ENCODE measurements around the gene HOMER1. TPM values are rescaled to one million over a fixed set of nuclear protein-coding genes. Genes with fewer than 3 reads are reported as not detected.

The HOMER1 gene
- total and polyA plus RNA-seq, 9 of the 15 experiments (the other 6 are each of a cell fraction or from before 2014, with no cell fraction given): 6.3 to 39.9 (median 9.9) TPM

GRCh38 chr5:79517601-79518000 lies 3.7 kb upstream of the HOMER1 start (continued):
- TF ChIP-seq ZBTB34 (CRISPR knock-in tag; IDR thresholded peaks at IDR 0.05): no peak
- no peak for TF ChIP-seq NFXL1 (CRISPR knock-in tag; IDR thresholded peaks at IDR 0.05)
- no peak for TF ChIP-seq POLR2A (conservative IDR thresholded peaks at IDR 0.05)
- TF ChIP-seq TCF3 (CRISPR knock-in tag; IDR thresholded peaks at IDR 0.05): no peak

DNA sequence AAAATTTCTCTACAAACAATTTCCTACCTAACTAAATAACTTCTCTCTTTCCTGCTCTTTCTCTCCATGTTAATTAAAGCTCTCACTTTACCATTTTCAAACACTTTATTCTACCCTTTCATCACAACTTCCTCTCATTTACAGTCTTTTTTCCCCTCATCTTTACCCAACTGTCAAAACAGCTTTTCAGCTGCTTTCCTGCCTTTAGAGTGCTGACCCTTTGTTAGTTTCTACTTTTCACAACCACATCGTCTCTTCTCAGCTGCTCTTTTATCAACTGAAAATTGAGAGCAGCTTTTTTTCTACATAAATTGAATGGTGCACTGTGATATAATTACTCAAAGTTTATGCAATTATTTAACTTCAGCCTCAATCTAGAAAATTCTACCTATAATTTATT lies 3.1 kb upstream of the HOMER1 start:
- ChIA-PET POLR2A (no interaction called here), CTCF (ENCODE audit: low intra/inter-chr PET ratio) (no interaction called here)
- intact Hi-C loops (cut with micrococcal nuclease) (no loop called here), in situ Hi-C loops (cut with MboI) (no loop called here)
- no peaks in the 10 kb centered on the region for H3K9me3 ChIP-seq (replicated peaks; ENCODE audit: control insufficient read depth, insufficient read depth, low read depth, low read length)
- no peak overlapping the region for H3K9ac ChIP-seq (ENCODE audit: insufficient read depth in 1 of 2, low read depth in 2 of 2, low read length in 2 of 2)
- no TSS peak for BruUV-seq (replicated peaks)
- H3K4me1 ChIP-seq (replicated peaks in 1 of 2; ENCODE audit: control insufficient read depth in 2 of 2, insufficient read depth in 2 of 2, low read length in 2 of 2): peaks cover 0 to 13% of the 10 kb centered on the region in 2 experiments; a peak in 2 of 5 replicates
- H3K36me3 ChIP-seq (ENCODE audit: control insufficient read depth, insufficient read depth, low read length): no peaks in the 10 kb centered on the region
- H2AFZ ChIP-seq (ENCODE audit: low read depth, low read length): 0 out of 2 replicates have a peak overlapping the region, but pooled peaks have one; percentile 28
- no peaks in the 10 kb centered on the region for H3K9me1 ChIP-seq (ENCODE audit: control insufficient read depth, insufficient read depth, low read length)
- H3K79me2 ChIP-seq (ENCODE audit: control insufficient read depth, insufficient read depth, low read length): peaks cover 14% of the 10 kb centered on the region
- WGBS (ENCODE audit: insufficient coverage, low coverage, missing lambda C conversion rate): 53% methylated on average over 1 of the region's 1 CpG
- FAIRE-seq: peak; percentile 29
- no peak overlapping the region for H3K4me2 ChIP-seq (ENCODE audit: insufficient read depth, low read length)
- no peaks in the 10 kb centered on the region for H4K20me1 ChIP-seq (replicated peaks; ENCODE audit: control insufficient read depth, insufficient read depth, low read length)
- H3K27me3 ChIP-seq (ENCODE audit: control insufficient read depth in 2 of 2, insufficient read depth in 2 of 2, low read length in 2 of 2): no peaks in the 10 kb centered on the region
- no peak overlapping the region for H3K27ac ChIP-seq (ENCODE audit: extremely low read depth, low read depth, low read length)
- ATAC-seq: no peak
- no peak for DNase-seq (ENCODE audit: extremely low read depth in 1 of 4, low spot score in 3 of 4)
- H3K4me3 ChIP-seq: no peak overlapping the region
- TF ChIP-seq ZNF699 (CRISPR knock-in tag; IDR thresholded peaks at IDR 0.05; ENCODE audit: insufficient replicate concordance) (no peak), PTBP1 (IDR thresholded peaks at IDR 0.05; ENCODE audit: low read depth, low read length) (no peak), ZFP1 (CRISPR knock-in tag; IDR thresholded peaks at IDR 0.05) (no peak), ZBTB26 (CRISPR knock-in tag; IDR thresholded peaks at IDR 0.05) (no peak), ZNF175 (CRISPR knock-in tag; IDR thresholded peaks at IDR 0.05; ENCODE audit: low read depth) (no peak), CHD4 (IDR thresholded peaks at IDR 0.05; ENCODE audit: insufficient read depth, insufficient replicate concordance, low read depth, low read length, poor library complexity, severe bottlenecking) (no peak), NFE2 (IDR thresholded peaks at IDR 0.05; ENCODE audit: low read depth) (no peak), ZNF780A (CRISPR knock-in tag; IDR thresholded peaks at IDR 0.05) (no peak), ZNF23 (CRISPR knock-in tag; IDR thresholded peaks at IDR 0.05) (no peak), ZNF143 (CRISPR knock-in tag; IDR thresholded peaks at IDR 0.05) (no peak), UBTF (IDR thresholded peaks at IDR 0.05; ENCODE audit: borderline replicate concordance in 1 of 2, low read depth in 2 of 2, low read length in 2 of 2) (no peak)
- TF ChIP-seq, protein P1, sequence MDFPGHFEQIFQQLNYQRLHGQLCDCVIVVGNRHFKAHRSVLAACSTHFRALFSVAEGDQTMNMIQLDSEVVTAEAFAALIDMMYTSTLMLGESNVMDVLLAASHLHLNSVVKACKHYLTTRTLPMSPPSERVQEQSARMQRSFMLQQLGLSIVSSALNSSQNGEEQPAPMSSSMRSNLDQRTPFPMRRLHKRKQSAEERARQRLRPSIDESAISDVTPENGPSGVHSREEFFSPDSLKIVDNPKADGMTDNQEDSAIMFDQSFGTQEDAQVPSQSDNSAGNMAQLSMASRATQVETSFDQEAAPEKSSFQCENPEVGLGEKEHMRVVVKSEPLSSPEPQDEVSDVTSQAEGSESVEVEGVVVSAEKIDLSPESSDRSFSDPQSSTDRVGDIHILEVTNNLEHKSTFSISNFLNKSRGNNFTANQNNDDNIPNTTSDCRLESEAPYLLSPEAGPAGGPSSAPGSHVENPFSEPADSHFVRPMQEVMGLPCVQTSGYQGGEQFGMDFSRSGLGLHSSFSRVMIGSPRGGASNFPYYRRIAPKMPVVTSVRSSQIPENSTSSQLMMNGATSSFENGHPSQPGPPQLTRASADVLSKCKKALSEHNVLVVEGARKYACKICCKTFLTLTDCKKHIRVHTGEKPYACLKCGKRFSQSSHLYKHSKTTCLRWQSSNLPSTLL (IDR thresholded peaks at IDR 0.05): no peak
